G401 (cell line): ENCODE measurements around the gene MRPL53. TPM values are rescaled to one million over a fixed set of nuclear protein-coding genes. Genes with fewer than 3 reads are reported as not detected.
"Not testable (repeated sequence)": the region's sequence is repeated elsewhere in the genome, so short reads cannot be mapped to it uniquely, and the experiment has no call there.

Experiments used
- DNase-seq: peaks from one replicate; pipeline ENCODE4 v3.0.0-alpha.2; 2015; ENCODE audit warnings: low spot score
- in situ Hi-C: cut with HindIII; loops from 2 replicates; pipeline ENCODE4 v1.10.0; 2016; ENCODE audit warnings: low sequenced_read_pairs, mixed read lengths
- total RNA-seq: library from RNA; depleted of rRNA; stranded (reverse); fragments of >200 nt; shearing (Covaris generic); gene quantifications from 2 replicates; pipeline ENCODE4 v1.2.3, GENCODE V29; 2014

The MRPL53 gene
- total RNA-seq, 1 experiment from 2014 or later: 33.2 TPM

GRCh38 chr2:74488643-74489481, 16.4 kb upstream of the MRPL53 start:
- in situ Hi-C loops: no loop called here
- no peak for DNase-seq

- DNase-seq: no peak
- in situ Hi-C loops: no loop called here
Measured at GRCh38 chr2:74486141-74486540, 13.7 kb upstream of the MRPL53 start.

GRCh38 chr2:74483675-74484164, 11.2 kb upstream of the MRPL53 start:
- DNase-seq, in situ Hi-C loops: not testable (repeated sequence)

- in situ Hi-C loops: no loop called here
- DNase-seq: peak; percentile 97
Measured at GRCh38 chr2:74482801-74483674, 10.6 kb upstream of the MRPL53 start, which contains the start of the genes CCDC142 and TTC31. TSS of gene CCDC142 (minus strand) at chr2:74482998. CDS start at chr2:74482837, 161 bp downstream. TSS of gene TTC31 (plus strand) at chr2:74483081. CDS start at chr2:74483096, 15 bp downstream.

- in situ Hi-C loops: no loop called here
- no peak for DNase-seq
Measured at GRCh38 chr2:74481961-74482800, 9.7 kb upstream of the MRPL53 start.

- in situ Hi-C loops: no loop called here
Measured at GRCh38 chr2:74481431-74481830, 9.0 kb upstream of the MRPL53 start.

GRCh38 chr2:74474899-74475298, 2.4 kb upstream of the MRPL53 start:
- in situ Hi-C loops: no loop called here
- no peak for DNase-seq

More at GRCh38 chr2:74481431-74481830, 9.0 kb upstream of the MRPL53 start:
- no peak for DNase-seq

- DNase-seq: no peak
- in situ Hi-C loops: no loop called here
Measured at GRCh38 chr2:74474481-74474880, 2.0 kb upstream of the MRPL53 start.

- in situ Hi-C loops: no loop called here
Measured at GRCh38 chr2:74472945-74473258, 422 bp upstream of the MRPL53 start.

GRCh38 chr2:74471332-74472065, 981 bp downstream of the MRPL53 start:
- in situ Hi-C loops: no loop called here
- DNase-seq: no peak

More at GRCh38 chr2:74472945-74473258, 422 bp upstream of the MRPL53 start:
- no peak for DNase-seq

GRCh38 chr2:74470742-74471141, 1.7 kb downstream of the MRPL53 start:
- in situ Hi-C loops, DNase-seq: not testable (repeated sequence)

GRCh38 chr2:74464406-74464805, 8.1 kb downstream of the MRPL53 start:
- no peak for DNase-seq
- in situ Hi-C loops: no loop called here

GRCh38 chr2:74462786-74463105, 9.7 kb downstream of the MRPL53 start:
- DNase-seq: no peak
- in situ Hi-C loops: no loop called here

- DNase-seq: no peak
- in situ Hi-C loops: no loop called here
Measured at GRCh38 chr2:74462054-74462785, 10.3 kb downstream of the MRPL53 start.

- DNase-seq: no peak
- in situ Hi-C loops: no loop called here
Measured at GRCh38 chr2:74461187-74462053, 11.1 kb downstream of the MRPL53 start.

- DNase-seq, in situ Hi-C loops: not testable (repeated sequence)
Measured at GRCh38 chr2:74460187-74460586, 12.3 kb downstream of the MRPL53 start.
